Fibroblast of lung (primary cell): ENCODE measurements around the gene GDPD2.

Source experiments
- EZH2 ChIP-seq: IDR thresholded peaks from 2 replicates; pipeline ENCODE4 v1.5.1; 2012; ENCODE audit warnings: low read length, control low read depth, mild to moderate bottlenecking; ENCODE audit errors: missing control alignments
- TF ChIP-seq, protein P1 (sequence below), 2 donors: IDR thresholded peaks in 1 of 2; conservative IDR thresholded peaks in 1 of 2; 1 replicate in 1 of 2; 2 replicates in 1 of 2; pipeline ENCODE4 v1.5.1; 2011 to 2012; ENCODE audit warnings: low read length in 2 of 2, control low read depth in 1 of 2, inconsistent platforms in 1 of 2, low read depth in 1 of 2, mild to moderate bottlenecking in 1 of 2

DNA sequence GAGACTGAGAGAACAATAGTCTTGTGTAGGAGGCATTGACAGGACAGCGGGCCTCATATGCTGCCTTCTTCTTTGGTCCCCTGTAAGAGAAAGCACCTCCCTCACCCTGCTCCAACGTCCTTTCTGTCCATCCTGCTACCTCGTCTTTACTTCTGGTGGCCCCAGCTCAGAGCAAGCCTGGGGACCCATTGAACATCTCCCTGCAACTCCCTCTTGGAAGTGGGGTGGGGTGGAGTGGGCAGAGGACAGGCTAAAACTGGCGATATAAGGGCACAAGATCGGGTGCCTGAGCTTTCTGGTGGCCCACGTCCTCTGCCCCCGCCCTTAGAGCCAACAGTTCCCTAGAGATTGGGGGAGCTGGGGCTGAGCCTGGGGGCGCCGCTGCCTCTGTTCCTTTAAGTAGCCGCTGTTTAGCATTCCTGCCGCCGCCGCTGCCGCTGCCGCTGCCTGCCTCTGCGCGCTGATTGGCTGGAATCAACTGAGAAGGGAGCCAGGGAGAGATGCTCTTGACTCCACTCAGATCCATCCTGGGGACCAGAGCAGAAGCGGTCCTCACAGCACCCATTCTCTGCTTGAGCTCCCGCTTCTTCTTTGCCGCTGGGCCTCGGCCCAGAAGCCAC lies 21.3 kb downstream of the GDPD2 start, which contains the start of gene DLG3:
- TF ChIP-seq, protein P1, sequence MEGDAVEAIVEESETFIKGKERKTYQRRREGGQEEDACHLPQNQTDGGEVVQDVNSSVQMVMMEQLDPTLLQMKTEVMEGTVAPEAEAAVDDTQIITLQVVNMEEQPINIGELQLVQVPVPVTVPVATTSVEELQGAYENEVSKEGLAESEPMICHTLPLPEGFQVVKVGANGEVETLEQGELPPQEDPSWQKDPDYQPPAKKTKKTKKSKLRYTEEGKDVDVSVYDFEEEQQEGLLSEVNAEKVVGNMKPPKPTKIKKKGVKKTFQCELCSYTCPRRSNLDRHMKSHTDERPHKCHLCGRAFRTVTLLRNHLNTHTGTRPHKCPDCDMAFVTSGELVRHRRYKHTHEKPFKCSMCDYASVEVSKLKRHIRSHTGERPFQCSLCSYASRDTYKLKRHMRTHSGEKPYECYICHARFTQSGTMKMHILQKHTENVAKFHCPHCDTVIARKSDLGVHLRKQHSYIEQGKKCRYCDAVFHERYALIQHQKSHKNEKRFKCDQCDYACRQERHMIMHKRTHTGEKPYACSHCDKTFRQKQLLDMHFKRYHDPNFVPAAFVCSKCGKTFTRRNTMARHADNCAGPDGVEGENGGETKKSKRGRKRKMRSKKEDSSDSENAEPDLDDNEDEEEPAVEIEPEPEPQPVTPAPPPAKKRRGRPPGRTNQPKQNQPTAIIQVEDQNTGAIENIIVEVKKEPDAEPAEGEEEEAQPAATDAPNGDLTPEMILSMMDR (conservative IDR thresholded peaks at IDR 0.05 in 1 of 2, IDR thresholded peaks at IDR 0.05 in 1 of 2; ENCODE audit: low read depth in 1 of 2, low read length in 2 of 2) = no peak
- TF ChIP-seq EZH2 = no peak
